ACC112 (cell line): ENCODE measurements around the gene SUMO2.
"Not testable (repeated sequence)": the region's sequence is repeated elsewhere in the genome, so short reads cannot be mapped to it uniquely, and the experiment has no call there.

Source experiments
- H2AFZ ChIP-seq: fragments of 200-600 bp; sonication (generic); one replicate; pipeline ENCODE4 v1.6.0; 2017; ENCODE audit warnings: antibody characterized with exemption, low read length; ENCODE audit not compliant: unreplicated experiment
- H3K27ac ChIP-seq: fragments of 200-600 bp; sonication (generic); 2 replicates; pipeline ENCODE4 v1.5.1; 2014; ENCODE audit warnings: low read depth, mild to moderate bottlenecking, antibody characterized with exemption, low read length, moderate library complexity
- H3K27me3 ChIP-seq: fragments of 200-600 bp; sonication (generic); 2 replicates; pipeline ENCODE4 v1.6.1; 2014; ENCODE audit warnings: mild to moderate bottlenecking, antibody characterized with exemption, low read length, moderate library complexity, mixed read lengths; ENCODE audit not compliant: insufficient read depth
- H3K36me3 ChIP-seq: fragments of 200-600 bp; sonication (generic); 2 replicates; pipeline ENCODE4 v1.6.1; 2016; ENCODE audit warnings: mild to moderate bottlenecking, antibody characterized with exemption, low read length, moderate library complexity, mixed read lengths; ENCODE audit not compliant: insufficient read depth
- H3K4me1 ChIP-seq: fragments of 200-600 bp; sonication (generic); one replicate; pipeline ENCODE4 v1.6.1; 2016; ENCODE audit warnings: low read length, mixed read lengths; ENCODE audit not compliant: insufficient read depth, unreplicated experiment, control insufficient read depth
- H3K4me3 ChIP-seq: fragments of 200-600 bp; sonication (generic); 2 replicates; pipeline ENCODE4 v1.5.1; 2014; ENCODE audit warnings: mild to moderate bottlenecking, low read depth, low read length
- H3K79me2 ChIP-seq: fragments of 200-600 bp; sonication (generic); one replicate; pipeline ENCODE4 v1.6.0; 2016; ENCODE audit warnings: low read length; ENCODE audit not compliant: control insufficient read depth, unreplicated experiment, insufficient read depth

SUMO2 gene

GRCh38 chr17:75131278-75132017 is 51.3 kb downstream of the SUMO2 start, which contains the start of gene NT5C:
Gene NT5C, minus strand, starts transcription at chr17:75131742. Its CDS starts 35 bp downstream, at chr17:75131707.
- H3K27me3 ChIP-seq: no peaks in the 10 kb centered on the region
- H3K4me3 ChIP-seq: peak within 1 kb of the TSS; percentile 92
- peaks cover 10% of the 10 kb centered on the region for H3K4me1 ChIP-seq
- H3K79me2 ChIP-seq: no peaks in the 10 kb centered on the region
- peak within 1 kb of the TSS; percentile 66 for H3K27ac ChIP-seq
- peaks cover 9% of the 10 kb centered on the region; the same call in 1 of the 2 replicates for H3K36me3 ChIP-seq
- H2AFZ ChIP-seq: peak within 1 kb of the TSS; percentile 94

- Histone ChIP-seq H3K4me1 (peaks cover 10% of the 10 kb centered on the region), H3K4me3 (peak overlapping the region; percentile 92), H3K27ac (peak overlapping the region; percentile 66), H3K79me2 (no peaks in the 10 kb centered on the region), H3K27me3 (no peaks in the 10 kb centered on the region), H2AFZ (peak overlapping the region; percentile 94), H3K36me3 (peaks cover 6% of the 10 kb centered on the region; the same call in 1 of the 2 replicates)
Observed at GRCh38 chr17:75130632-75131277, 52.0 kb downstream of the SUMO2 start.

GRCh38 chr17:75130059-75130631 is 52.6 kb downstream of the SUMO2 start:
- Histone ChIP-seq H3K79me2 (no peaks in the 10 kb centered on the region), H3K27ac (no peak overlapping the region), H3K4me1 (peaks cover 10% of the 10 kb centered on the region), H2AFZ (no peak overlapping the region), H3K36me3 (peaks cover under 1% of the 10 kb centered on the region; the same call in 1 of the 2 replicates), H3K4me3 (peak overlapping the region; percentile 92), H3K27me3 (no peaks in the 10 kb centered on the region)

GRCh38 chr17:75129576-75129975 is 53.2 kb downstream of the SUMO2 start:
- Histone ChIP-seq H2AFZ (no peak overlapping the region), H3K4me3 (no peak overlapping the region), H3K27ac (no peak overlapping the region), H3K27me3 (no peaks in the 10 kb centered on the region), H3K4me1 (peaks cover 13% of the 10 kb centered on the region), H3K79me2 (no peaks in the 10 kb centered on the region), H3K36me3 (no peaks in the 10 kb centered on the region)

- no peak overlapping the region for H3K4me3 ChIP-seq
- peaks cover 20% of the 10 kb centered on the region for H3K4me1 ChIP-seq
- H3K36me3 ChIP-seq: no peaks in the 10 kb centered on the region
- no peaks in the 10 kb centered on the region for H3K27me3 ChIP-seq
- no peak overlapping the region for H3K27ac ChIP-seq
- H3K79me2 ChIP-seq: no peaks in the 10 kb centered on the region
- H2AFZ ChIP-seq: no peak overlapping the region
Observed at GRCh38 chr17:75128694-75129505, 53.9 kb downstream of the SUMO2 start.

GRCh38 chr17:75127936-75128335 is 54.8 kb downstream of the SUMO2 start:
- not testable (repeated sequence) for H3K27ac ChIP-seq, H3K36me3 ChIP-seq, H2AFZ ChIP-seq, H3K27me3 ChIP-seq, H3K4me3 ChIP-seq, H3K79me2 ChIP-seq
- H3K4me1 ChIP-seq: peaks cover 21% of the 10 kb centered on the region

GRCh38 chr17:75126954-75127353 is 55.8 kb downstream of the SUMO2 start:
- Histone ChIP-seq H3K79me2 (no peaks in the 10 kb centered on the region), H3K27me3 (no peaks in the 10 kb centered on the region), H3K4me1 (peaks cover 17% of the 10 kb centered on the region), H2AFZ (no peak overlapping the region), H3K36me3 (no peaks in the 10 kb centered on the region), H3K4me3 (no peak overlapping the region), H3K27ac (no peak overlapping the region)

- Histone ChIP-seq H3K4me1 (peaks cover 17% of the 10 kb centered on the region), H3K36me3 (no peaks in the 10 kb centered on the region), H3K27me3 (no peaks in the 10 kb centered on the region), H3K27ac (no peak overlapping the region), H3K79me2 (no peaks in the 10 kb centered on the region), H2AFZ (no peak overlapping the region), H3K4me3 (no peak overlapping the region)
Observed at GRCh38 chr17:75125984-75126383, 56.8 kb downstream of the SUMO2 start.

GRCh38 chr17:75124819-75125162 is 58.0 kb downstream of the SUMO2 start:
- Histone ChIP-seq H3K4me3 (no peak overlapping the region), H2AFZ (no peak overlapping the region), H3K4me1 (peaks cover 11% of the 10 kb centered on the region), H3K27ac (peak overlapping the region; percentile 16; the same call in 1 of the 2 replicates), H3K27me3 (no peaks in the 10 kb centered on the region), H3K36me3 (no peaks in the 10 kb centered on the region), H3K79me2 (no peaks in the 10 kb centered on the region)

- Histone ChIP-seq H3K36me3 (no peaks in the 10 kb centered on the region), H3K27ac (peak overlapping the region; percentile 16; the same call in 1 of the 2 replicates), H2AFZ (no peak overlapping the region), H3K79me2 (no peaks in the 10 kb centered on the region), H3K4me3 (no peak overlapping the region), H3K27me3 (no peaks in the 10 kb centered on the region), H3K4me1 (peaks cover 11% of the 10 kb centered on the region)
Observed at GRCh38 chr17:75124041-75124818, 58.5 kb downstream of the SUMO2 start.
